ENCODE measurements around the gene GSK3B. TPM values are rescaled to one million over a fixed set of nuclear protein-coding genes. Genes with fewer than 3 reads are reported as not detected.

The GSK3B gene
- total and polyA plus RNA-seq, 2 donors, result 14.6 to 57.9 TPM

DNA sequence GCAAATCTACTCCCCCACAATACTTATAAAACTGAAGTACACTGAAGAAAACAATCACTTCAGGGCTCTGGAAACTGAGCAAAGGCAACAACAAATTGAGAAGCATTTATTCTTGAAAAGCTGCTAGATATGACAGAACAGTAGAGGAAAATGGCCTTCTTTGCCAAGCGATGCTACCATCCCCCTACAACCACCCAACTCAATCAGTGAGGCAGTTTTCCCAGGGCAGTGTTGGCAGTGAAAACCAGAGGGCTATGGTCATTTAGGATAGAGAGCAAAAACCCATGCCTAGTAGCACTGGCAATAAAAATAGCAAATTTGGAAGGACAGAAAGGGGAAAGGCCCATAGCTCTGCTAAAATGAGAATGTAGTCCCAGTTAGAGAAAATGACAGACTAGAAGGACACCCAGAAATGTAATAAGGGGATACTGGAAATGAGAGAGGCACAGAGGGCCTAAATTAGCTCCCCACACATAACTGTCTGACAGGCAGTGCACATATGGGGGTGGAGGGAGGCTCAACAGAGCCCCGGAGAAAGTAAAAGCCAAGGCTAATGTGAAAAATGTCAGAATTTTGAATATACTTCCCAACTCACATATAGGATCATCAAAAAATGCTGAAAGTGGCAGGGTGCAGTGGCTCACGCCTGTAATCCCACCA, 143.5 kb downstream of the GSK3B start:
- 91% methylated on average over 3 of the region's 3 CpGs for WGBS
- no peak for DNase-seq (ENCODE audit: extremely low spot score)
- H3K27ac ChIP-seq (ENCODE audit: low read depth), result no peak overlapping the region
- H3K4me3 ChIP-seq (ENCODE audit: low read depth, low read length), result no peak overlapping the region
- H3K4me1 ChIP-seq (ENCODE audit: insufficient read depth), result no peaks in the 10 kb centered on the region
- H3K36me3 ChIP-seq (ENCODE audit: insufficient read depth), result no peaks in the 10 kb centered on the region

DNA sequence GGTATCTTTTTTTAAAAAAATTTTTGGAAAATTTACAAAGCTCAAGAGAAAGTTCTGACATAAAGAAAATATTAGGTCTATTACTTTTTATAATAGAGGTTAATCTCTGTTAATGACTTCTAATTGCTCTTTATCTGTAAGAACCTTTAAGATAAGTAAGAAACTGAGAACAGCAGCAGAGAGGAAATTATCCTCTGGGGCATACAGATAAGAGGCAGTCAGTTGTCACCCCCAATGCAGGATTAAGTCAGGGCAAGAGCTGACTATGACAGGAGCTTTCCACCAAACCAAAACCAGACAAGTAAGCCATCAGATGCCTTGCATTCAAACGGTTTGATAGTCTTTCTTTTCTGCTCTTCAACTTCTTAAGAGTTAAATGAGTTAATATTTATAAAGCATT, 149.0 kb downstream of the GSK3B start:
- Histone ChIP-seq H3K4me1 (ENCODE audit: insufficient read depth) (no peaks in the 10 kb centered on the region), H3K27ac (ENCODE audit: low read depth) (no peak overlapping the region), H3K36me3 (ENCODE audit: insufficient read depth) (no peaks in the 10 kb centered on the region), H3K4me3 (ENCODE audit: low read depth, low read length) (no peak overlapping the region)
- DNase-seq (ENCODE audit: extremely low spot score), result no peak
- 31% methylated on average over 1 of the region's 1 CpG for WGBS

DNA sequence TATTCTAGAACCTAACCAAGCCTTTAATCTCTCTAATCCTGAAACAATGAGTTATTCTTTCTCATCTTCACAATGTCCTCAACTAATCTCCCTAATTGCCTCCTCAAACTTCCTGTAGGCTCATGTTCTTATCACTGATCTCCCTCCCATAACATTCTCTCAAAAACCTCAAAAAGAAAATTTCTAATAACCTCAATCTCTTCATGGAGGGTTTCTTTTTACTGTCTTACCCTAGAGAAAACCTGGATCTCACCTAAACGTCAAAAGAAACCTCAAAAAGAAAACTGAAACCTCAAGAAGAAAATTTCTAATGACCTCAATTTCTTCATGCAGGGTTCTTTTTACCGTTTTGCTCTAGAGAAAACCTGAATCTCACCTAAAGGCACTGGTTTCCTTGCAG, 150.2 kb downstream of the GSK3B start:
- no peaks in the 10 kb centered on the region for H3K4me1 ChIP-seq (ENCODE audit: insufficient read depth)
- WGBS, result 92% methylated on average over 2 of the region's 2 CpGs
- no peak overlapping the region for H3K27ac ChIP-seq (ENCODE audit: low read depth)
- no peaks in the 10 kb centered on the region for H3K36me3 ChIP-seq (ENCODE audit: insufficient read depth)
- no peak overlapping the region for H3K4me3 ChIP-seq (ENCODE audit: low read depth, low read length)
- DNase-seq (ENCODE audit: extremely low spot score), result no peak

DNA sequence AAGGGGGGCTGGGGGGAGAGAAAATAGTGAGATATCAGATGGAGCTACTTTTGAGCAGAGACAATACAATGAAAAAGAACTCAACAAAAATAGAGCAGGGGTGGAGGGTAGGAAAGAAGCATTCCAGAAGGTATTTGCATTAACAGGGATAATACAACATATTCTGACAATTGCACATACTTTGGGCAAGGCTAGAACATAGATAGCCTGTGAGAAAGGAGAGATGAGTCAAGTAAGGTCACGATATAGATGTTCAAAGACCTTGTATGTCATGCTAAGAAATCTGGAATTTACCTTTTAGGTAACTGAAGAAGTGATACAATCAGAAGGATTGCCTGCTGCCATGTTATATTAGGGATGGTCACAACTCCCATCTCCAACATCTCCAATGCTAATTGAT, 155.2 kb downstream of the GSK3B start:
- no peak overlapping the region for H3K4me3 ChIP-seq (ENCODE audit: low read depth, low read length)
- no peak for DNase-seq (ENCODE audit: extremely low spot score)
- H3K4me1 ChIP-seq (ENCODE audit: insufficient read depth), result no peaks in the 10 kb centered on the region
- H3K36me3 ChIP-seq (ENCODE audit: insufficient read depth), result no peaks in the 10 kb centered on the region
- WGBS, result 98% methylated on average over 1 of the region's 1 CpG
- no peak overlapping the region for H3K27ac ChIP-seq (ENCODE audit: low read depth)

DNA sequence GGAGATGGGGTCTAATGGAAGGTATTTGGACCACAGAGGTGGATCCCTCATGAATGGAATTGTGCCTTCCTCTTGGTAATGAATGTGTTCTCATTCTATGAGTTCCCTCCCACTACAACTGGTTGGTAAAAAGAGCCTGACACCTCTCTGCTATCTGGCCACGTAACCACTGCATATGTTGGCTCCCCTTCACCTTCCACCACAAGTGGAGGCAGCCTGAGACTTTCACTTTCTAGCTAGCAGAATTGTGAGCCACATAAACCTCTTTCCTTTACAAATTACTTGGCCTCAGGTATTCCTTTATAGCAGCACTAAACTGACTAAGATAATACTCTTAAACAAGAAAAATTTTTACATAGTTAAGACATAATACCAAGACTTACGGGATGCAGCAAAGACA, 157.0 kb downstream of the GSK3B start:
- no peaks in the 10 kb centered on the region for H3K4me1 ChIP-seq (ENCODE audit: insufficient read depth)
- H3K27ac ChIP-seq (ENCODE audit: low read depth), result no peak overlapping the region
- H3K4me3 ChIP-seq (ENCODE audit: low read depth, low read length), result no peak overlapping the region
- no peaks in the 10 kb centered on the region for H3K36me3 ChIP-seq (ENCODE audit: insufficient read depth)
- 83% methylated on average over 2 of the region's 2 CpGs for WGBS
- no peak for DNase-seq (ENCODE audit: extremely low spot score)

DNA sequence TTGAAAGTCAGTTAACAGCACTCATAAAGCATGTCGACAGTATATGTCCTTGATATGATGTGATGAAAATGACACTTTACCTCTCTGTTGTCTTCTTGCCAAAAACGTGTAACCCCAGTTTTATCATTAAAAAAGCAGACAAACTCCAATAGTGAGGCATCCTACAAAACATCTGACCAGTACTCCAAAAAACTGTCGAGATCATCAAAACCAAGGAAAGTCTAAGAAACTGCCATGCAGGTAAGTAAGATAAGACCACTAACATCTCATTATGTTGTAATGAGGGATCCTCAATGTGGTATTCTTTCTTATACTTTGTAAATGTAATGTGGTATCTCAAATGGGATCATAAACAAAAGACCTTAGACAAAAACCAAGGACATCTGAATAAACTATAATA, 160.0 kb downstream of the GSK3B start:
- Histone ChIP-seq H3K36me3 (ENCODE audit: insufficient read depth) (no peaks in the 10 kb centered on the region), H3K27ac (ENCODE audit: low read depth) (no peak overlapping the region), H3K4me1 (ENCODE audit: insufficient read depth) (no peaks in the 10 kb centered on the region), H3K4me3 (ENCODE audit: low read depth, low read length) (no peak overlapping the region)
- WGBS, result 82% methylated on average over 3 of the region's 3 CpGs
- DNase-seq (ENCODE audit: extremely low spot score), result no peak

DNA sequence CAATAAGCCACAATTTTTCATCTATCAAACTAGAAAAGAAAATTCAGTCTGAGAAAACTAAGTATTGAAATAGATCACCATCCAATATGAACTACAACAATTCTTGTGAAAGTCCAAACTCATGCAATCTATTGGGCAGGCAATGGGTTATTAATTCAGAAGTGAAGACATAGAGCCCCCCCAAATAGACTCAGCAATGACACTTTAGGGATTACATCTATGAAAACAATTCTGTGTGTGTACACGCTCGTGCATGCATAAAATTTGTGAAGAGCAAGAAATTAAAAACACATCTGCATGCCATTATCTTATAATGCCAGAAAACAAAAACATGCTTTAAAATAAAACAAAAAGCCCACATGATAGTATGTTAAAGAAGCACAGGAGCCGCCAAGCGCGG, 161.0 kb downstream of the GSK3B start:
- Histone ChIP-seq H3K27ac (ENCODE audit: low read depth) (no peak overlapping the region), H3K4me3 (ENCODE audit: low read depth, low read length) (no peak overlapping the region), H3K36me3 (ENCODE audit: insufficient read depth) (no peaks in the 10 kb centered on the region), H3K4me1 (ENCODE audit: insufficient read depth) (no peaks in the 10 kb centered on the region)
- DNase-seq (ENCODE audit: extremely low spot score), result no peak
- 94% methylated on average over 5 of the region's 5 CpGs for WGBS

DNA sequence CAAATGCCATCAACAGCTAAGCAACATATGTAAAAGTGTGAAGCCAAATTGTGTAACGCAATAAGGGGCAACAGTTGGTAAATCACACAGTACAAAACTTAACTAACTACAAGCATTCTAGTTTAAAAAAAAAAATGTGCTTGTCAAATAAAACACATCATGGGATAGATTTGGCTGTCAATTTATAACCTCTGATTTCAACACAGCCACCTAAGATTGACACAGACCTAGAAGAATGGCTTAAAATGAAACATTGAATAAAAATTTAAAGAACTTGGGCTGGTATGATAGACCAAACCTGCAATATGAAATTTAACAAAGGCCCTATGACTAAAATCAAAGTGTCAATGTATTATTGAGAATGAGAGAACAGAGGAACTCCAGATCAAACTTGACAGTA, 164.0 kb downstream of the GSK3B start:
- H3K4me1 ChIP-seq (ENCODE audit: insufficient read depth), result no peaks in the 10 kb centered on the region
- WGBS, result 96% methylated on average over 1 of the region's 1 CpG
- H3K27ac ChIP-seq (ENCODE audit: low read depth), result no peak overlapping the region
- H3K36me3 ChIP-seq (ENCODE audit: insufficient read depth), result no peaks in the 10 kb centered on the region
- H3K4me3 ChIP-seq (ENCODE audit: low read depth, low read length), result no peak overlapping the region
- no peak for DNase-seq (ENCODE audit: extremely low spot score)

DNA sequence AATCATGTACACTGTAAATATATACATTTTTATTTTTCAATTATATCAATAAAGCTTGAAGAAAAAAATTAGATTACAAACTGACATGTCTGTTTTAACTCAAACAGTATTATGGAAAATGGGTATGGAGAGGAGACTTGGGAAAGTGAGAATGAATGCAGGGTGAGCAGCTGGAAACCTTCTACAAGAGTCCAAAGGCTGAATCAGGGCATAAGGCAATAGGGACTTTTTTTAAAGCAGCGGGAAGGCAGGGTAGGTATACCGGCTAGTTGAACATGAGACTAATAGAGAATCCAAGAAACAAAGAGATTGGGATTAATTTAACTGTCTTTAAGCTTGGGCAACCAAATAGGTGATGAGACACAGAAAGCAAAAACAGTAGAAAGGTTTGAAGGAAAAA, 167.1 kb downstream of the GSK3B start:
- DNase-seq (ENCODE audit: extremely low spot score), result no peak
- Histone ChIP-seq H3K36me3 (ENCODE audit: insufficient read depth) (no peaks in the 10 kb centered on the region), H3K4me1 (ENCODE audit: insufficient read depth) (no peaks in the 10 kb centered on the region), H3K27ac (ENCODE audit: low read depth) (no peak overlapping the region), H3K4me3 (ENCODE audit: low read depth, low read length) (no peak overlapping the region)
- 98% methylated on average over 2 of the region's 2 CpGs for WGBS

DNA sequence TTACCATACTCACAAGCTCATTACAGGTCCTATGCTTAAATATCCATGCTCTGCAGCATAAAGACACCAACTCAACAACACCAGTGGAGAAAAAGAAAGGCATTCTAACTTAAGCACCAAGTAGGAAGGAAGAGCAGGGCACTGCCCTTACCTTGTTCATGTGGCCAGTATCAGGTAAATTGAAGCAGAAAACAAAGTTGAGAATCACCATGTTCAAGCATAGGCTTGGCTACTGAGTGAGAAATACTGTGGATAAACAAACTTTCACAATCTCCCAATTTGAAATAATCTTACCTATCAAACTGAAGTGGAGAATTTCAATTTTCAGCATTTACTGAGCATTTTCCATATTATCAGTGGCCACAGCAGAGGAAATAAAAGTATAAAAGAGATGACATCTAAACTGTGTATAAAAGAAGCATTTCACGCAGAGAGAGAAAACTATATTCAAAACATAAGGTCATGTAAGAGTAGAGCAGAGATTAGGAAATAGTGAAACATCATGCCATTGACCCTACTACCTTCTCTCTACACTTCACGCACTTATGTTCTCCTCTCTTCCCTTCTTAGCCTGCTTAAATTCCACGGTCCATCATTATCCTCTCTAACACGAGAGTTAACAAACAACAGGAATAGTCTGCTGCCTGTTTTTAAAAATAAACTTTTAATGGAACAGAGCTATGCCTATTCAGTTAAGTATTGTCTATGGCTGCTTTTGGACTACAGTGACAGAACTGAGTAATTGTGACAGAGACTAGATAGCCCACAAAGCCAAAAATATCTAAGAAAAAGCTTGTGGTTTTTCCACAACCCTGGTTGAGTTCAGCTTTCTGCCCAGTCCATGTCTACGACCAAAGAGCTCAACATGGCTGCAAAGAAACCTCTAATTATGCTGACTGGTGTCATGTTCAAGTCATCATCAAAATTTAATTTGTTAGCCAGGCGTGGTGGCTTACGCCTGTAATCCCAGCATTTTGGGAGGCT, 169.8 kb downstream of the GSK3B start:
- no peak overlapping the region for H3K27ac ChIP-seq (ENCODE audit: low read depth)
- H3K36me3 ChIP-seq (ENCODE audit: insufficient read depth), result no peaks in the 10 kb centered on the region
- no peak overlapping the region for H3K4me3 ChIP-seq (ENCODE audit: low read depth, low read length)
- DNase-seq (ENCODE audit: extremely low spot score), result no peak
- WGBS, result 94% methylated on average over 7 of the region's 7 CpGs
- no peaks in the 10 kb centered on the region for H3K4me1 ChIP-seq (ENCODE audit: insufficient read depth)

DNA sequence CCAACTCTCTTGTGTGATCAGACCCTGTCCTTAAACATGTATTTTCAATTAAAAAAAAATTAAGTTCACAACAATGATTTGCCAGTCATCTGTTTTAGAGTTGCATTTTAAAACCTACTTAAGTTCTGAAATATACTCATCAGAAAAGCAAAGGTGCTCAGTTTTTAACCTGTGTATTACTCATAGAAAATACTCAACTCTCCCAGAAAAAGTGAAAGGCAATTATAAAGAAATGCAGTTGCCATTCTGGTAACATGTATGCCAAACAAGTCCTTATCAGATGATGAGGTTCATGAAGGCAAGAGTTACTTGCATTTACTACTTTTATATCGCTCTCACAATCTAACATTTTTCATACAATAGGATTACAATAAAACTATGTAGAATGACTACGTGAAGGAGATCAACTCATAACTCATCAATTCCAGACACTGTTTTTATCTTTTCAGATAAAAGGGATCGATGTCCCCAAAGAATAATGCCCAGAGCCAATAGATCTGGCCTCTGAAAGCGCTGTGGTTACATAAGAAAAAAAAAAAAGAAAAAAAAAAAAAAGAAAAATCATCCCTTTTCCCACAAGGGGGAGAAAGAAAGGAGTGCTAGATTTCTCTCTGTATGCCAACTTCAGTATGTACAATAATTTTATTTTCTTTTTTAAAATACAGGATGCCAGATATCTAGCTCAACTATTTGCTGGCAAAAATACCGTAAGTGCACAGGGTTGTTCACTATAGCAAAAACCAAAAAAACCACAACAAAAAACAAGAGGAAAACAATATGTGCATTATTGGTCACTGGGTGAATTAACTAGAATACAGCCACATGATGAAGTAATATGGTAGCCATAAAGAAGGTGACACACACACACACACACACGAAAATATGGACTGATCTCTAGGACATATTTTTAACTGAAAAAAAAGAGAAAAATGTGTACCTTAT, 175.0 kb downstream of the GSK3B start:
- WGBS, result 83% methylated on average over 6 of the region's 6 CpGs

DNA sequence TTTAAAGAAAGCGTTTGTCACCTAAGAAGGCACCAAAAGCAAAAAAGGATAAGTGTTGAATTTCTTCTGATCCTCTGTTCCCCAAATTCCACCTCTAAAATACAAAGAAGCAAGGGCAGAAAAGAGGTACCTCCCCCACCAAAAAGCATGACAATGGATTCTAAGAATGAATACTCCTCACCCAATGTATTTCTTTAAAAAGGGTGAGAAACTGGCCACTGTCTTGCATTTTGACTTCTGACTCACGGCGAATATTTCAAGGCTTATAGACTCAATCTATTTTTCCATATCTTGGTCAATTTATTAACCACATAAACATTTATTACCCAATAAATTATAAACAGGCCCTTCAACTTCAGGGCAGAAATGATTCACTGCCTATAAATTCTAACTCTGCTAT, 181.2 kb downstream of the GSK3B start:
- Histone ChIP-seq H3K4me3 (ENCODE audit: low read depth, low read length) (no peak overlapping the region), H3K36me3 (ENCODE audit: insufficient read depth) (no peaks in the 10 kb centered on the region), H3K27ac (ENCODE audit: low read depth) (no peak overlapping the region), H3K4me1 (ENCODE audit: insufficient read depth) (no peaks in the 10 kb centered on the region)
- DNase-seq (ENCODE audit: extremely low spot score), result no peak
- 67% methylated on average over 3 of the region's 3 CpGs for WGBS

More for the DNA sequence above, 175.0 kb downstream of the GSK3B start:
- Histone ChIP-seq H3K4me1 (ENCODE audit: insufficient read depth) (no peaks in the 10 kb centered on the region), H3K36me3 (ENCODE audit: insufficient read depth) (no peaks in the 10 kb centered on the region), H3K27ac (ENCODE audit: low read depth) (no peak overlapping the region), H3K4me3 (ENCODE audit: low read depth, low read length) (no peak overlapping the region)
- no peak for DNase-seq (ENCODE audit: extremely low spot score)

DNA sequence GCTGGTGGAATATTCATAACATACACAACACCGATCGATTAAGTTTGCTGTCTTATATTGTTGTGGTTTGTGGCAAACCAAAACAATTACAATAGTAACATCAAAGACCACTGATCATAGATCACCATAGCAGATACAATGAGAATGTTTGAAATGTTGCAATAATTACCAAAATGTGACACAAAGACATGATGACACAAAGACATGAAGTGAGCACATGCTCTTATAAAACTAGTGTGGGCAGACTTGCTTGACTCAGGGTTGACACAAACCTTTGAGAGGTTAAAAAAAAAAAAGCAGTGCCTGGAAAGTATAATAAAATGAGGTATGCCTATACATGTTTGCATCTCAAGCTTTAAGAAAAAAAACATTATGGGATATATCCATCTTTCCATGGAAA, 182.0 kb downstream of the GSK3B start:
- Histone ChIP-seq H3K4me3 (ENCODE audit: low read depth, low read length) (no peak overlapping the region), H3K27ac (ENCODE audit: low read depth) (no peak overlapping the region), H3K4me1 (ENCODE audit: insufficient read depth) (no peaks in the 10 kb centered on the region), H3K36me3 (ENCODE audit: insufficient read depth) (no peaks in the 10 kb centered on the region)
- 71% methylated on average over 2 of the region's 2 CpGs for WGBS
- no peak for DNase-seq (ENCODE audit: extremely low spot score)
